ENCODE results near the gene PFDN2. TPM values are rescaled to one million over a fixed set of nuclear protein-coding genes. Genes with fewer than 3 reads are reported as not detected.

Gene PFDN2
- total and polyA plus RNA-seq, 2 of the 8 experiments (the other 6 are each of a cell fraction or from before 2014, with no cell fraction given): 66.2 to 71.2 TPM

DNA sequence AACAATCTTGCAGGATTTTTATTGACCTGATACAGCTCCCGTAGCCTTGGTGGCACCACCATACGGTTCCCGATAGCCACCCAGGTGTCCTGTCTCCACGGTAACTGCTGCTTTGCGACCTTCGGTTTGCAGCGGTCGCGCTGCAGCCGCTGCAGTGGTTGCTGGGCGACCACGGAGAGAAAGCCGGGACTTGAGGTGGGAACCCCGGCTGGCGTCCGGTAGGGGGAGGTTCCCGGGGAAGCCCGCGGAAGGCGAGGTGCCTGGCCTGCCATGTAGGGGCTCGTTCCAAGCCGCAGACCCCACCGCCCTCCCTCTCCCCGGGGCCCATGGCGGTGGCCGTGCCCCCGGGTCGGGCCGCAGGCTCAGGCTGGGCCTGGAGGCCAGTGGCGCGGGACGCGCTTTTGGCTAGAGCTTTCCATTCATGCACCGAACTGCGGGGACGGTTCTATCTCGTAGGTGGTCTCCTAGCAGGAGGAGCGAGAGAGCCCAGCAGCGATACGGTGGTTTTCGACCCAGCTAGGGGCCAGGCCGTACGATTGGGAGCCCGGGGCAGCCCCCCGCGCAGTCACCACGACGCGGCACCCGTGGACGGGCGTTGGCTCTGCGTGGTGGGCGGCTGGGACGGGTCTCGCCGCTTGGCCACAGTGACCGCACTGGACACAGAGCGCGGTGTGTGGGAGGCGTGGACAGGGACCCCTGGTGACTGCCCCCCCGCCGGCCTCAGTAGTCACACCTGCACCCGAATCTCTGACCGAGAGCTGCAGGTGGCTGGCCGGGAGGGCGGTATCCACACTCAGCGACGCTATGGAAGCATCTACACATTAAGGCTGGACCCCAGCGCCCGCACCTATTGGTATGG is 19.4 kb downstream of the PFDN2 start, which contains the start of gene KLHDC9 (continued):
- no peak for TF ChIP-seq POU5F1 (IDR thresholded peaks at IDR 0.05; ENCODE audit: low read depth, low read length)
- TF ChIP-seq JUND (IDR thresholded peaks at IDR 0.05; ENCODE audit: low read length): no peak
- TF ChIP-seq SP4 (IDR thresholded peaks at IDR 0.05; ENCODE audit: low read length): no peak
- TF ChIP-seq NANOG (IDR thresholded peaks at IDR 0.05; ENCODE audit: insufficient read depth, low read depth, low read length, poor library complexity, severe bottlenecking): no peak
- no peak for TF ChIP-seq SUZ12 (IDR thresholded peaks at IDR 0.05; ENCODE audit: low read length)
- no peak for TF ChIP-seq HDAC6 (IDR thresholded peaks at IDR 0.05; ENCODE audit: low read depth, low read length)
- peak; percentile 36; the same call in 1 of the 2 replicates for TF ChIP-seq CREB1 (IDR thresholded peaks at IDR 0.05)
- TF ChIP-seq HDAC2 (IDR thresholded peaks at IDR 0.05; ENCODE audit: borderline replicate concordance in 1 of 2, low read depth in 2 of 2, low read length in 2 of 2): no peak
- no peak for TF ChIP-seq KDM5A (IDR thresholded peaks at IDR 0.05; ENCODE audit: low read length)
- TF ChIP-seq CEBPB (IDR thresholded peaks at IDR 0.05; ENCODE audit: low read depth, low read length): no peak
- TF ChIP-seq YY1 (IDR thresholded peaks at IDR 0.05; ENCODE audit: low read depth, low read length): no peak
- TF ChIP-seq, protein P1, sequence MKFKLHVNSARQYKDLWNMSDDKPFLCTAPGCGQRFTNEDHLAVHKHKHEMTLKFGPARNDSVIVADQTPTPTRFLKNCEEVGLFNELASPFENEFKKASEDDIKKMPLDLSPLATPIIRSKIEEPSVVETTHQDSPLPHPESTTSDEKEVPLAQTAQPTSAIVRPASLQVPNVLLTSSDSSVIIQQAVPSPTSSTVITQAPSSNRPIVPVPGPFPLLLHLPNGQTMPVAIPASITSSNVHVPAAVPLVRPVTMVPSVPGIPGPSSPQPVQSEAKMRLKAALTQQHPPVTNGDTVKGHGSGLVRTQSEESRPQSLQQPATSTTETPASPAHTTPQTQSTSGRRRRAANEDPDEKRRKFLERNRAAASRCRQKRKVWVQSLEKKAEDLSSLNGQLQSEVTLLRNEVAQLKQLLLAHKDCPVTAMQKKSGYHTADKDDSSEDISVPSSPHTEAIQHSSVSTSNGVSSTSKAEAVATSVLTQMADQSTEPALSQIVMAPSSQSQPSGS (IDR thresholded peaks at IDR 0.05; ENCODE audit: low read length): no peak
- TF ChIP-seq ZNF274 (IDR thresholded peaks at IDR 0.05; ENCODE audit: borderline replicate concordance, extremely low read depth, low read length): no peak
- TF ChIP-seq MAFK (IDR thresholded peaks at IDR 0.05; ENCODE audit: low read depth, low read length): no peak
- TF ChIP-seq RAD21 (IDR thresholded peaks at IDR 0.05 in 1 of 2, conservative IDR thresholded peaks at IDR 0.05 in 1 of 2; ENCODE audit: low read depth in 2 of 2, low read length in 2 of 2): peak; percentile 5 to 12; a peak in 1 of 4 replicates
- peak; percentile 63; the same call in 1 of the 2 replicates for TF ChIP-seq PHF8 (conservative IDR thresholded peaks at IDR 0.05; ENCODE audit: low read depth, low read length)
- TF ChIP-seq EP300 (IDR thresholded peaks at IDR 0.05; ENCODE audit: borderline replicate concordance in 1 of 2, low read depth in 2 of 2, low read length in 2 of 2): peak in 1 of 2 experiments; percentile 33; a peak in 1 of 3 replicates
- no peak for TF ChIP-seq RXRA (IDR thresholded peaks at IDR 0.05; ENCODE audit: insufficient read depth, low read depth, low read length)
- no peak for TF ChIP-seq SP2 (IDR thresholded peaks at IDR 0.05; ENCODE audit: low read length)
- no peak for TF ChIP-seq RFX5 (IDR thresholded peaks at IDR 0.05; ENCODE audit: borderline replicate concordance, low read depth, low read length)
- peak; percentile 67 for TF ChIP-seq KDM4A (IDR thresholded peaks at IDR 0.05; ENCODE audit: low read depth, low read length, severe bottlenecking)

Measured in H1 (cell line).